GM08714 (cell line): ENCODE data around the gene OTUD4.
"Not testable (repeated sequence)": the region's sequence is repeated elsewhere in the genome, so short reads cannot be mapped to it uniquely, and the experiment has no call there.

ENCODE experiments used
- H3K4me3 ChIP-seq: fragments of 200-500 bp; sonication (Bioruptor generic); 2 replicates; pipeline ENCODE4 v1.5.1; 2014; ENCODE audit warnings: mild to moderate bottlenecking, low read length, inconsistent platforms
- ZNF274 ChIP-seq: IDR thresholded peaks from 2 replicates; pipeline ENCODE4 v1.6.1; 2012; ENCODE audit warnings: mild to moderate bottlenecking, low read depth, low read length

The OTUD4 gene

DNA sequence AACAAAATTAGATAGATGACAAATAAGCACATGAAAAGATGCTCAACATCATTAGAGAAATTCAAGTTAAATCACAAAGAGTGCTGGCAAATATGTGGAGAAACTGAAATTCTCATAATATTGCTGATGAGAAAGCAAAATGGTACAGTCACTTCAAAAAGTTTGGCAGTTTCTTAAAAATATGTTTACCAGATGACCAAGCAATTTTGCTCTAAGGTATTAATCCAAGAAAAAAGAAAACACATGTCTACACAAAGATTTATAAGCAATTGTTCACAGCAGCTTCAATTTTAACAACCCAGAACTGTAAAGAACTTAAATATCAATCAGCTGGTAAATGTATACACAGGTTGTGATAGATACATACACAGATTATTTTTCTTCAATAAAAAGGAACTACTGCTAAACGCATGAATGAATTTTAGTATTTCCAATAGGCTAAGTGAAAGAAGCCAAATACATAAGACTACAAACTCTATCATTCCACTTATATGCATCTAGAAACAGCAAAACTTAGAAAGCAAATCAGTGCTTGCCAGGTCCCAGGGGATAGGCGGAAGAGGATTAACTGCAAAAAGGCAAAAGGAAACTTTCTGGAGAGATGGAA is 11.7 kb downstream of the OTUD4 start:
- H3K4me3 ChIP-seq = no peak overlapping the region
- TF ChIP-seq ZNF274 = no peak

DNA sequence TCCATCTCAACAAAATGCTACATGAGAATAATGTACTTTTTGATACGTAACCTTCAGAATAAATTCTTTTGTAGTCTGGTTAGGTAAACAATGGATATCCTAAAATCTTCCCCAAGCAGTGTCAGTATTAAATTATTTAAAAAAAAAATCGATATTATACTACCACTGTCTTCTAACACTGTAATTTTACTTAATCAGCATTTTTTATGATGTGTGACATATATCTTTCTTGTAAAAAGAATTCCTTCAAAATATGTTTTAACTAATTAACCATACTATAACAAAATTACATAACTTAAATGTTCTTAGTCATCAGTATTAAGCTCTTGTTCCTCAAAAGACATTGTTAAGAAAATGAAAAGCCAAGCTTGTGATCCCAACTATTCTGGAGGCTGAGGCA is 12.5 kb downstream of the OTUD4 start:
- TF ChIP-seq ZNF274 = no peak
- H3K4me3 ChIP-seq = no peak overlapping the region

DNA sequence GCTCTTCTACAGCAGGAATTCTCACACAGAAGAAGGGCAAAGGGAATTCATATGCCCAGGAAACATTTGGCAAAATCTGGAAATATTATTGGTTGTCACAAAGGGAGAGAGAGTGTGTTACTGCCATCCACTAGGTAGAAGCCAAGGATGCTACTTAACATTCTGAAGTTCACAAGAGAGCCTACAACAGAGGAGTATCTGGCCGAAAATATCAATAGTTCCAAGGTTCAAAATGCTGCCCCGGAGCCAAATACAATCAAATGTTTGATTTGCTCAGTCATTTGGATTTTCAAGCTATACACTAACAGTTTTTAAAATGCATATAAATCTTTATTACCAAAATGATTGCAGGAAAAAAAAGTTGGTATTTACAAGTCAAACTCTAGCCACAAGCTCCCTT is 18.8 kb downstream of the OTUD4 start:
- H3K4me3 ChIP-seq = no peak overlapping the region
- TF ChIP-seq ZNF274 = no peak

DNA sequence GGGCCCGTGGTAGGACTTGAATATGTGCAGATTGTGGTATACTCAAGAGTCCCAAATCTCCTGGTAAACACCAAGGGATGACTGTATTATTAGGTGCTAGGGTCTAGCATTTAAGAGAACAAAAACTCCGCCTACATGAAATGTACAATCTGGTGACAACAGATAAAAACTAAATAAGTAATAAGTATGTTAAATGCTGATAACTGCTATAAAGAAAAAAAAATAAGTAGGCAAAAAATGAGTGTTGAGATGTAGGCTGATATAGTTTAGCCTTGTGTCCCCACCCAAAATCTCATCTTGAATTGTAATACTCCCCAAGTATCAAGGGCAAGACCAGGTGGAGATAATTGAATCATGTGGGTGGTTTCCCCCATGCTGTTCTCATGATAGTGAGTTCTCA is 23.4 kb downstream of the OTUD4 start:
- TF ChIP-seq ZNF274 = no peak
- no peak overlapping the region for H3K4me3 ChIP-seq

DNA sequence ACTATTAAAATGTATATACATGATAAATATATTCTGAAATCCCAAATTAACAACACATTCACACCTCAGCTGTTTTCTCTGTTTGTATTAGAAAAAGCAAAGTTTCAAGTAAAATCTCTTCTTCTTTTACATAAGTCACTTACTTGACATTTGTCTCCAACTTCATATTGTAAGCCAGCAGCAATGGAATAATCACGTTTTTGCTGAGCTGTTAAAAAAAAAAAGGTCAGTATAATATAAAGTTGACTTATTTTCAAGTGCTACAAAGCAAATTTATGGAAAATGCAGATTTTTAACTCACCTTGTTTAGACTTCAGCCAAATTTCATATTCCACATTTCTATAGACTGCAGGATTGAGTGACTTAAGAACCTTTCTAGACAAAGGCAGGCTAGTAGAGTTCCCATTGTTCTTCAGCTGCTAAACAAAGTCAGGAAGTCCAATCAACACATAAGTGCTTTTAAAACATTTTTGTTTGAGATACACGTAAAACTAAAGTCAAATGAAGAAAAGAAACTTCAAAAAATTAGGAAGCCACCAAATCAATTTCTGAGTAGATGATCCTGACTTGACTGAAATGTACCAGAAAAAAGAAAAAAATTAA is 25.0 kb downstream of the OTUD4 start:
- H3K4me3 ChIP-seq = no peak overlapping the region
- TF ChIP-seq ZNF274 = no peak

DNA sequence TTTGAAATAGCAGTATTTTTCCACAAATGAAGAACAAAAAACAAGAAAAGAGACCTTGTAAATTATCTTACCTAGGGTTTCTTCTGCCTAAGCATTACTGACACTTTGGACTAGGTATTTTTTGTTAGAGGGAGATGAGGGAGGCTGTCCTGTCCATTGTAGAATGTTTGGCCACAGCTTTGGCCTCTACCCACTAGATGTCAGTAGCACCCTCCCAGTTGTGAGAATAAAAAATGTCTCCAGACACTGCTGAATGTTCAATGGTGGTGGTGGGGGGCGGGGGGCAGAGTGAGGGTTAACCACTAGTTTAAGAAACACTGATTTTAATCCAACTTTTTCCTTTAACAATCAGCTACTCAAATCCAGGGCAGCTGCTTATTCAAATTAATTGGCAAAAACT is 25.8 kb downstream of the OTUD4 start:
- no peak overlapping the region for H3K4me3 ChIP-seq
- no peak for TF ChIP-seq ZNF274

DNA sequence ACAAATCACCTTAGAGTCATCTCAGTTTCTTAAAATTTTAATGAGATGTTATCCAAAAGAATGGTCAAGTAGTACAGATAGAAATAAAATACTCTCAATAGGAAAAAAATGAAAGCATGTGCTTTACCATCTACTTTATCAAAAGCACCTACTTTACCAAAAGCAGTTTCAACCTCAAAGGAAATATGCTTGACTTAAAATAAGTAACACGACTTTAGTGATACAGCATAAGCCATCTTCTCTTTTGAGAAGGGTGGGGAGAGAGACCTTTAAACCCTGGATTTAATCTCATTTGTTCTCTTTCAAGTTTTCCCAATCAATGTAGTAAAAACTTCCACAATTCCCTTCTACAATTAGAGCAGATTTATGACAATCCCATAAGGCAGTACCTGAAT is 26.5 kb downstream of the OTUD4 start:
- no peak overlapping the region for H3K4me3 ChIP-seq

DNA sequence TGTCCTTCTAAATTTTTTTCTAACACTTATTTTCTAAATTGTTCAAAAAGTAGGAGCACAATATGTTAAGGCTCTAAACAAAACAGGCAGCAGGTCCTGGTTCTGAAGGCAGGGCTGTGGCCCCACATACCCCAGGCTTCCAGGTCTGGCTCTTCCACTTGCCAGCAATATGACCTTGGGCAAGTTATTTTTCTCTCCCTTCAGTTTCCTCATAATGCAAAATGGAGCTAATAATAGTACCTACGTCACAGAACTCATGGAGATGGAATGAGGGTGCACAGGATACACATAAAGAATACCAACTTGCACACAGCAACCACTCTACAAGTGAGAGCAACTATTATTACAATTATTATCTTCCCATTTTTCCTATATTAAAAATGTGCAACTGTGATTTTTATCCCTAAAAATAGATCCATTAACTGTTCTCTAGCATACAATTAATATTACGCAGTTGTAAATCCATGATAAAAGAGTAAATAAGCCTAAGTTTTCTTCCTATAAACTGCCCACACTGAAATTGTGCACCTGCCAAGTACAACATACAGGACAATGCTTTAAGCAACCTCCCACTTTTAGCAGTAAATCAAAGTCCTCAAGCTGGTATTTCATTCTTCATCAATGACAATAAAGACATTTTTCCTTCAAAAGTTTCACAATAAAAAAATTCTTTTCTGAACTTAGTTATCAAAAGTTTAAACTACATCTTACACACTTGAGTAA is 27.0 kb downstream of the OTUD4 start:
- no peak overlapping the region for H3K4me3 ChIP-seq
- no peak for TF ChIP-seq ZNF274

More for the DNA sequence above, 26.5 kb downstream of the OTUD4 start:
- TF ChIP-seq ZNF274 = no peak

DNA sequence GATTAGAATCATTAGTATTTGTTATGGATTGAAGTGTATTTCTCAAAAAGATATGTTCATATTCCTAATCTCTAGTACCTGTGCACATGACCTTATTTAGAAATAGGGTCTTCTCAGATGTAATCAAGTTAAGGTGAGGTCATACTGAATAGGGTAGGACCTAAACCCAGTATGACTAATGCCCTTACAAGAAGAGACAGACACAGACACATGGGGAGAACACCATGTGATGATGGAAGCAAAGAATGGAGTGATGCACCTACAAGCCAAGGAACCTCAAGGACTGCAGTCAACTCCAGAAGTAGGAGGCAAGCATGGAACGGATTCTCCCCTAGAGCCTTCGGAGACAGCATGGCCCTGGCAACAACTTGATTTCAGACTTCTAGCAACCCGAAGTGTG is 31.4 kb downstream of the OTUD4 start:
- TF ChIP-seq ZNF274 = no peak
- H3K4me3 ChIP-seq = no peak overlapping the region

DNA sequence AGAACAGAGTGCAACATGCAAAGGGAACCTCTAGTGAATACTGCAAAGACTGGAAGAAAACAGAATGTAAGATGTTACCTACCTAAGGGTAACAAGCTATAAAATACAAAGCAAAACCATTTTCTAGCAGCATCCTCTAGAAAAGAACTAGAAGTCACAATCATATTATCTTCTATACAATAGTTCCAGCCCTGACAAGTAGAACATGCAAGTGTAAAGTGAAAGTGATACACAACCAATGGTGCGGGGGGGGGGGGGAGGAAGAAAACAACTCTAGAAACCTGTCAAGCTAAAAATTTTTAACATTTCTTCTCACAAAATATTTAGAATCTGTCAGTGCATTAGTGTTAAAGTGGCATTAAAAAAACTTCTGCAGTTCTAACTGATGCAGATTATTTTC is 44.2 kb downstream of the OTUD4 start:
- H3K4me3 ChIP-seq = not testable (repeated sequence)

DNA sequence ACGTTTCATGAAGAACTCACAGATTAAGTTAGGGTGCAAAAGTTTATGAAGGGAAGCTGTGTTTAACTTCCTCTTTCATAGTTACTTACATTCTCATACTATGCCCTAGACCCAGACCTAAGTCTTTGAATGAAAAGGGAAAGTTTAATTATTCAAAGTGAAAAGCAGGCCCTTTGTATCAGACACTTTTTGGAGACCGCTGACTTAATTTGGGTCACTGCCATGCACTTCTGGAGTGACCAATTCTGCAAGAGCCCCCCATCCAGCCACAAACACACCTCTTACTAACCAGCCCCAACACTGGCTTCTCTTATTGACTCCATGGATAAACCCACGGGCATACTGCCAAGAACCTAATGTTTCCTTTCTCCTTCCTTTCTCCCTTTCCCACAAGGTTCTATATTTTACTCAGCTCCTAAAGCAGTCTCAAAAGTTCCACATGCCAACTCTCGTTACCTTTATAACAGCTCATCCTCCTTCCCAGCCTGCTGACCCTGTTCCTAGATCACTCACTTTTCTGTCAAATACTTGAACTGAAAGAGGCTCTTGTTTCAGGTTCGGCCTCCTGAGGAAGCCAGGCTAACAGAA is 47.8 kb downstream of the OTUD4 start:
- TF ChIP-seq ZNF274 = no peak
- peak overlapping the region; percentile 53; the same call in 1 of the 2 replicates for H3K4me3 ChIP-seq

DNA sequence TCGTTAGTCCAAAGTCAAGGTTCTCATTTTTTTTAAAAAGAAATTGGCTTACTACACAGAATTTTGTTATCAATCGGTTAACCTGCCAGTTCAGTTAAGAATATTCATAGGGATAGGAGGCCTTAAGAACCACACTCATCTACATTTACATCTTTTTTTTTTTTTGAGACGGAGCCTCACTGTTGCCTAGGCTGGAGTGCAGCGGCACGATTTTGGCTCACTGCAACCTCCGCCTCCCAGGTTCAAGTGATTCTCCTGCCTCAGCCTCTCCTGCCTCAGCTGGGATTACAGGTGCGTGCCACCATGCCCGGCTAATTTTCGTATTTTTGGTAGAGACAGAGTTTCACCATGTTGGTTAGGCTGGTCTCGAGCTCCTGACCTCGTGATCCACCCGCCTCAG is 48.5 kb downstream of the OTUD4 start:
- no peak overlapping the region for H3K4me3 ChIP-seq
- TF ChIP-seq ZNF274 = no peak

DNA sequence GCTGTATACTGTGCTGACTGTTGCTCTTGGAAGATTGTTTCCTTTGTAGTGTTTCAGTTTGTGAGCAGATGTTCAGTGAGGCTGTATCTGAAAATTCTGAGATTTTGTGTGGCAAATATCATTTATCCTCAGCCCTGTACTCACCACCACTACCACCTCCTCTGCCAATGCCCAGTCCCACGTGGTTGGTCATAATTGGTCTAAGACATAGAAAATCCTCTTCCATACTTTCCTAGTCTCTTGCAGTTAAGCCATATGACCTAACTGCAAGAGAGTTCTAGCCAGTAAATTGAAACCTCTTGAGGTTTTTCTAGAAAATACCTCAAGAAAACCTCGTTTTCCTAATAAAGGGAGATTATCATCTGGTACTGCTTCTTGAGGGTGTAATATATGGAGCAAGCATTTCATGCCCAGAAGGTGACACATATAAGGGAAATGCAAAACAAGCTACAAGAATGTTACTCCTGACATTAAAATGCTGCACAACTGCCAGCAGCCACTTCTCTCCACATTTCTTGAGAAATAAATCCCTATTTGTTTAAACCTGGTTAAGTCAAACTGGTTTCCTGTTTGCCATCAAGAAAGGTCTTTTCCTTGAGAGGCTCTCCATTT is 49.5 kb downstream of the OTUD4 start:
- TF ChIP-seq ZNF274 = no peak

DNA sequence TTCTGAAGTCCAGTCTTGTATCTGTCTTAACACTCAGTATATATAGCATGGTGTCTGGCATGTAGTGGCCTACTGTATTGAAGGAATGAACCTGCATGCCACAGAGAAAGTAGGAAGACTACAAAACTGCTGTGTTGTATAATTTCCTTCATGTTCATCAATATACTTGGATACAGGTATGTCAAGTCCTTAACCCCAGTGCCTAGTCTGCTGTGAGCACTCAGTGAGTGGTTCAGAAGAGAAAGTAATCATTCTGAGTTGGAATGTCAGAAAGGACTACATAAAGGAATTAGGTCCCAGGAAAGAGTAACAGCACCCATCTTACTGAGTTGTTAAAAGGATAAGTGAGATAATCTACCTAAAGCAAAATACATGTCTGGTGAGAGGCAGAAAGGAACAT is 50.3 kb downstream of the OTUD4 start:
- TF ChIP-seq ZNF274 = no peak

More for the DNA sequence above, 49.5 kb downstream of the OTUD4 start:
- no peak overlapping the region for H3K4me3 ChIP-seq

DNA sequence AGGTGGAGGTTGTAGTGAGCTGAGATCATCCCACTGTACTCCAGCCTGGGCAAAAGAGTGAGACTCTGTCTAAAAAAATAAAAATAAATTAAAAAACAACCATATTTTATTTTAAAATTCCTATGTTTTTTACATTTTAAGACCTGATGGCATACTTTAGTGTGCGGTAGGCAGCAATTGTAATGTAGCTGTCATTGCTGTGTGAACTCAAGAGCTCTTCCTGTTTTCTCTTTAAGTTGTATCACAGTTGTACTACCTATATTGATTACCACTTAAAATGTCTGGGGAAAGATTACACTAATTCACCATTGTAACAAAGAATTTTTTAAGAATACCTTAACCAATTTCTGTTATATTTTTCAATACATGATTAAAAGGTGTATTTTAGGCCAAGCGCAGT is 55.0 kb downstream of the OTUD4 start:
- TF ChIP-seq ZNF274 = no peak

More for the DNA sequence above, 50.3 kb downstream of the OTUD4 start:
- no peak overlapping the region for H3K4me3 ChIP-seq

More for the DNA sequence above, 55.0 kb downstream of the OTUD4 start:
- H3K4me3 ChIP-seq = no peak overlapping the region
